ENCODE results near the gene LEMD1.
A peak's percentile ranks its signal among the peaks of the same experiment; 100 is the strongest.
"Not testable (repeated sequence)": the region's sequence is repeated elsewhere in the genome, so short reads cannot be mapped to it uniquely, and the experiment has no call there.

LEMD1 gene

DNA sequence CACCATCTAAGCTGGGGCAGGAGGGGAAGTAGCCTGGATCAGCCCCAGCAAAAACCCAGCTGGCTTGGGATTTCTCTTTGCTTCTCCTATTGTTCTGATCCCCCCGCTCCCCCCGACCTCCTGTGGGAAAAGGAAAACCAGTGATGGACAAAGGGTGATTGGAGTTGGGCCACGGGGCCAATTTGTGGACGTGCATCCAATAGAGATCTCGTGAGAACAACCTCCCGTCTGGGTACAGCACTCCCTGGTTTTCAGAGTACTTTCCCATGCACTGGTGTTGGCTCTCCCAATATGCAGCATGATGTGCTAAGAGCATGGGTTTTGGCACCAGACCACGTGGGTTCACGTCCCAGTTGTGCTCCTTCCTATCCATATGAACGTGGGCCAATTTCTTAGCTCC is 25.0 kb upstream of the LEMD1 start:
- DNase-seq: no peak

DNA sequence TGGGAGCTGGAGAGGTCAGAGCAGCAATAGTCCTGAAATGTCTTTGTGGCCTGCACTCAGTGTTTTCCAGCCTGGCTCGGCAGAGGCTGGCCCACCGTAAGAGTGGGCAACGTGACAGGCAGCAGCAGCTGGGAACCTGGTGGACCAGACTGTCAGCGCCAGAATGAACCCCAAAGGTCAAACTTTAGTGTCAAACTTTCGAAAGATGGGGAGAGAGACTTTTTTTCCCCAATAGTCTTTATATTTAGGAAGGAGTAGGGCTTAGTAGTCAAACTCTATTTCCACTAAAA is 23.7 kb upstream of the LEMD1 start:
- no peak for DNase-seq

DNA sequence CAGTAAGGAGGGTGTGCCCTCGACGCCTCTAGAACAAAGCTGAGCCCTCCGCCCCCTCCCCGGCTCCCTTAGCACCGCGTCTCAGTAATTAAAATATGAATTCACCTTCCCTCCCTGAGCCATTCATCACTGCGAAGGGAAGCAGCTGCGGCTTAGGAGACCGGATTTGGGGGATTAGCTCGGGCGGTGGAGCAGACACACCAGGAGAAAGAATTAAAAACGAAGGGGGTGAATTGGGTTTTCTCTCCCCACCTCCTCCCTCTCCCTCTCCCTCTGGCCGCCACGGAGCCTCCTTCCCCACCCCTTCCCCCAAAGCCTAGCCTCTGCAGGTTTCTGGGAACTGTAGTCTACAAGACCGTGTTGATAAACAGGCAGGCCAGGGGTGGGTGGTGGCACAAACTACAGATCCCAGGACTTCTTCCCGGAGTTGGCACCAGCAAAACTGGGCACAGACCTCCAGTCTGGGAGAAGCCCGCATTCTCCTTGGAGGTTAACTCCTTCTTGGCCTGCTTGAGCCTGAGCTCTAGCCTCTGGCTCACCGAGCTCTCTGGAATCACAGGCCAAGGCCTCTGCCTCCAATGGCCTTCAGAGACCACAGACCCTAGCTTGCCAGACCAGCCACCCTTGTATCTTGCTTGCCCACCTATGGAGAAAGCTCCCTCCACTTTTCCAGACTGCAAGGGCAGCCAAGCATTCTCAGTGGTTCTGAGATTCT is 23.2 kb upstream of the LEMD1 start:
- DNase-seq: peak in 1 of 2 experiments; percentile 20

DNA sequence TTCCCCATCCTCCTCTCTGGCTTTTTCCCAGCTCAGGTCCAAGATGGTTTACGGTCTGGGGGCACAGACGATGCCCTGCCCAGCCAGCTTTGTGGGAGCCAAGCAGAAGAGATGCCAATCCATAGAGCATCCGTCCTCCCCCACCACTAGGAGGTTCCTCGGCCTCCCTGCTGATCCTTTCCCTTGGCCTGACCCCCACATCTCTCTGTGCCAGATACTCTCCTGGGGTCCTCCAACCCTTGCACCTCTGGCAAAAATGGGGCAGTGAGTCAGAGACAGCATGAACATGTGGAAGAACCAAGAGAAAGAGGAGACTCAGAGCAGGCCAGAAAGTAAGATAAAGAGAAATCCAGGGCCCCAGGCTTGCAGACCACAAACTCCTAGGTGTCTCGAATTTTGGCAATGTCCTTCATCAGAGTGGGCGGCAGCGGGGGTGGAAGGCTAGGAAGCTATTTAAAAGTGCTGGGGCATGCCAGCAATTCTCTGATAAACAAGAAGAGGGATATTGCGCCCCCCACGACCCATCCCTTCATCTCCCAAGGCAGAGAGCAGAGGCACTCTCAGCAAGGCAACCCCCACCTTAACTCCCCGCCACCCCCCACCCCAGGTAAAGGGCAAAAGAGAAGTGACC is 22.6 kb upstream of the LEMD1 start:
- DNase-seq: no peak

DNA sequence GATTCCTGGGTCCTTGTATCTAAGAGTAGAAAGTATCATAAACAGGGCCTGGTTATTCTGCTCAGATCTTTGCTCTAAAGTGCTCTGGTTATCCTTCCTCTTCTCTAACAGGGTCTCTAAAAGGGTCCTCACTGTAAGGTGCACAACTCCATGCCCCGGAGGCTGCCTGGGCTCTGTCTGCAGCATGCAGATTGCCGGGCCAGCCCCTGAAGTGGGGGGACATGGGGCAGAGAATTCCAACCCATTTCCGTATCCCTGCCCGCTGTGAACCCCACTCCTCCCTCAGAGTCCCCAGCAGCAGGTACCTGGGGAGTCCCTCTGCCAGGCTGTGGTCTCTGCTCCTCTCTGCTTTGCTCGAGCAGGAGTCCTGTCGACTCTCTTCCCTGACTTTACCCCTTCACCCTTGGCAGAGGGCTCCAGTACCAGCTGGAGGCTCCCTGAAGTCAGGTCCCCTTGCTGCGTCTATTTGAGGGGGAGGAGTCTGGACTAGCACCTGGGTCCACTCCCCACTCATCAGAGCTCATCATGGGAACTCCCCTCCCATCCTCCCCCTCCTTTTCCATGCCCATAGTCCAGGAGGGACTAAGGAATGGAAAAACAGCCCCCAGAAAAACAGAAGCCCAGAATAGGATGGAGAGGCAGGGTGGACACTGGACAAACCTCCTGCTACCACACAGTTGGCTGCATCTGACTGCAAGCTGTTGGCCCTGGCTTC is 21.9 kb upstream of the LEMD1 start:
- no peak for DNase-seq

DNA sequence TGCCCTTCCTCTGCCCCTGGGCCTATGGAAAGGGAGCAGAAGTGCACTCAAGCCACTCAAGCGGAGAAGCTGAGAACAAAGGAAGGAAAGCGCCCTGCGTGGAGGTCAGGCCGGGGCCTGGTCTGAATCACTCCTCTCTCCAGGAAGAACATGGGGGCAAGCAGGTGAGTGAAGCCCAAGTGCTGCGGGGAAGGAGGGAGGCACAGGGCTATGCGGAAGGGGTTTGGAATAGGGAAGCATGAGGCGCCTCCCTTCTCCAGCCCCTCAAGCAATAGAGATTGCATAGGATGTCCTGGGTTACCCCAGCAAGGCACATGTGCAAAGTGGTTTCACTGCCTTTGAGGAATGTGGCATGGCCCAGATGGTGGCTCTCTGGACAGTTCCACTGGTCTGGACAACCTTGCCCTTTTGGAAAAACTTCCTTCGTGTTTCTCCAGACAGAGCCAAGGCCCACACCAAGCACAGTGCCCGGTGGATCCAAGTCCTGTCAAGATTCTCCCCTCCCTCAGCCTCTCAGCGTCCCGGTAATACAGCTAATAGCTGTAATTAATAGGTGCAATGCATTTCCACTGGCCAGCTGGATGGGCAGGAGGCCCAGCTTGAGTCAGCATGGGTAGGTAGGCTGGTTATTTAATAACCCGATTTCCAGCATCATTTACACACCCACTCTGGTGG is 20.3 kb upstream of the LEMD1 start:
- DNase-seq: no peak

DNA sequence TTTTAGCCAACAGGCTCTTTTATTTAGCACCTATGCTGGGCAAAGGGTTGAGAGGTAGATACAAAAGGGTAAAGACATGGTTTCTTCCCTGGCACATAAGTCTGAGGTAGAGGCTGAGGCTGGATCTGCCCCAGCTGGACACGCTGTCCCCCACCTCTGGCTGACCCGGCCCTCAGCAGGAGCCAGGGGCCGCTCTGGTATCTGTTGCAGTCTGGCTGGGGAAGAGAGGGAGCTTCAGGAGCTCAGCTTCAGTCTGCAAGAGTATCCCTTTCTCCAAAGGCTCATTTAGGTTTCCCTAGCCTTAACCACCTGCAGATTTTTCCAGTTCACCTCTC is 19.8 kb upstream of the LEMD1 start:
- peak in 1 of 2 experiments; percentile 23 for DNase-seq

DNA sequence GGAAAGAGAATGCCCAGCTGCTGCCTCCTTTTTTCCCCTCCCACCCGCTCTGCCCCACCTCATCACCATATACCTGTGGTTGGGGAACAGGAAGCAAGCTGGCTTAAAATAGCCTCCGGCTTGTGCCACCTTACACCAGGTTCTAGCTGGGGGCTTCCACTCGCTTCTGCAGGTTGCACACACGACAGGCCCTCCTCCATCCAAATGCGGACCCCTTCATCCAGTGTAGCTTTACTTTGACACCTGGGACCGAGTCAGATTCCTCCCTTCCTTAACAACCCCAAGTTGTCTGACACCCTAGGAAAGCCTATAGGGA is 19.4 kb upstream of the LEMD1 start:
- no peak for DNase-seq

DNA sequence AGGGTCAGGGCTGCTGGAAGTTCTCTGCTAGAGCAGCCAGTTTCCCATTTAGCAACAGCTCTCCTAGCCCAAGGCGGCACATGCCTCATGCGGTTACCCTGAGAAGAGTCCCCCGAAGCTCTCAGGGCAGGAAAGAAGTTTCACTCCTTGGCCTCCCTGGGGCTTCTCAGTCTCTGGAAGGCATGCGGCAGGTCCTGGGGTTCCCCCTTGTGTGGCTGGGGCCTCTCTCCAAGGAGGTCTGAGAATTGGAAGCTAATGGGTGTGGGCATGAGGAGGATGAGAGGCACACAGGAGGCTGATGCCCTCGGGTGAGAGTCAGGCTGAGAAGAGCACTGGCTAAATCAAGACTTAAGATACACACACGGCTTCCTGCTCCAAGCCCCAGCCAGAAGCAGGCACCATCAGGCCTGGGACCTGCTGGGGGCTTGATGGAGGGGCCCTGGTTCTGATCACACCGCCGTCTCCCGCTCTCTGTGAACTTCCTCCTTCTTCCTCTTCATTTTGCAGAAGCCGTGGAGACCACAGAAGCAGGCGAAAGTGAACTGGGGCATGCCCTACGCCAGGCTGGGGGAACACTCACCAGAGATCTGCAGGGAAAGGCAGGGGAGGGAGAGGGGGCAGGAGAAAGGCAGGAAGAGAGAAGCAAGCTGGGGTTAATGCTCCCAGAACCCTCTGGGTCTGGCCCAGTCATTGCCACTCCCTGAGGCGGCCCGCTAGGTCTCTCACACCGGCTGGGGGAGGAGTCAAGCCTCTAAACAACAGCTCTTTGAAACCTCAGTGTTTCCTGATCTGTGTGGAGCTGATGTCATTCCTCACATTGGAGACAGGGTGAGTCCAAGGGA is 18.8 kb upstream of the LEMD1 start:
- DNase-seq: peak; percentile 88 to 90

DNA sequence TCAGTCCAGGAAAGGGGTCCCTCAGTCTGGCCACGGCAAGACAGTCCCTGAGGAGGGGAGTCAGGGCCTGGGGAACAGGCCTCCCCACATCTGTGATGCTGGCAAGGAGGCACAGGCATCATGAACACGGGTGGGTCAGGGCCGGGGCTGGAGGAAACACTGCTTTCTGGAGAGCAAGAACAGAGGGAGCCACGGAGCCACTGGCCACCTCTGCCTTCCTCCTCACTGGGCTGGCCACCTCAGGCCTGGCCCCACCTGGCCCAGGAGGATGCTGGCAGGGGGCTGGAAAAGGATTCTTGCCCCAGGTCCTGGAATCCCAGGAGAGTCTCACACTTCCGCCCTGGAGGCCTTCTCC is 18.2 kb upstream of the LEMD1 start:
- no peak for DNase-seq

DNA sequence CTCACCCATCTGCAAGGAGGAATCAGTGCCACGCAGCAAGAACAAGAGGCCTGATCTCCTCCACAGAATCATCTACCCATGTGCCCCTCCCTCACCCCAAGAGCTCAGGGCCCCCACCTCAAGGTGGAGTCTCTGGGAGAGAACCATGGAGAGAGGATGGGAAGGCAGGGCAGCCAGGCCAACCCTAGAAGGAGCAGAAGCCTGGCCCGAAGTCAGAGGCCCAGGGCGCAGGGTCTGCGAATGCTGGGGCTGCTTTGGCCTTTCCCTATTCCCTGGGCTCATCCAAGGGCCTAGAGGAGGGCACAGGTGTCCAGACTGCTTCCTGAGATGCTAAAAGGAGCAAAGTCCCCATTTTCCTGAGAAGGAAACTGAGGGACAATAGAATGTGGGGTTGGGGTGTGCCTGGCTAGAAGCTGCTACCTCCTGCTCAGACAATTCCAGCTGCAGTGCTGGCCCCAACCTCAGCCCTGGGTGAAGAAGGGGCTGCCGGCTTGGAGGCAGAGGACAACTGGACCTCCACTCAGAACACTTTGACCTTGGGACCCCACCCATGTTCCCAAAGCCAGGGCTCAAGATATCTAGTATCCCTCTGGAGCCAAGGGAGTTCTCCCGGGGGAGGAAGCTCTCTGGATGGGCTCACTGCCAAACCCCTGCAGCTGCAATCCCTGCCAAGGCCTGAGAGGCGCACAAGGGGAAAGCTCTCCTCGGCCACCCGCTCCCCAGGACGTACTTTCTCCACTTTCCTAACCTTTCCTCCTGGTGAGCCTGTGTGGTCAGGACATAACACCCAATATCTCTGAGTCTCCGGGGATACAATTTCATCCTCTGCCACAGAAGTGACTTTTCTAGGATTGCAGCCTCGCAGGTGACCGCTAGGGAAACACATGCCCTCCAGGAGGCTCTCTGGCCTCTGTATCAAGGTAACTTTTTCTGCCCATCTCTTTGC is 16.6 kb upstream of the LEMD1 start:
- DNase-seq: peak in 1 of 2 experiments; percentile 25

DNA sequence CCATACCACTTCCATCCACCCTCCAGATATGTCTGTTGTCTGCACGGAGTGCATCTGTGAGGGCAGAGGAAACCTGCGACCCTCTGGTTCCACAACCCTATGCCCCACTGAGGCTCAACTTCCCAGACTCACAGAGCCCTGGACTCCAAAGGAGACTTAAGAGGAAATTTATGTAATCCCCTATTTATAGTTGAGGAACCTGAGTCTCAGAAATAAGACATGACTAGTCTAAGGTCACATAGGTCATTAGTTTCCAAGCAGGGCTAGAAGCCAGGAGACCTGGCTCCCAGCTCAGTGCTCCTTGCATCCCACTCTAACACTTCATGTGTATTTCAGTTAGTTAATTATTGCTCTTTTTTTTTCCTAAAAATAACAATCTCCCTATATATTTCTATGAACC is 15.7 kb upstream of the LEMD1 start:
- DNase-seq: no peak

DNA sequence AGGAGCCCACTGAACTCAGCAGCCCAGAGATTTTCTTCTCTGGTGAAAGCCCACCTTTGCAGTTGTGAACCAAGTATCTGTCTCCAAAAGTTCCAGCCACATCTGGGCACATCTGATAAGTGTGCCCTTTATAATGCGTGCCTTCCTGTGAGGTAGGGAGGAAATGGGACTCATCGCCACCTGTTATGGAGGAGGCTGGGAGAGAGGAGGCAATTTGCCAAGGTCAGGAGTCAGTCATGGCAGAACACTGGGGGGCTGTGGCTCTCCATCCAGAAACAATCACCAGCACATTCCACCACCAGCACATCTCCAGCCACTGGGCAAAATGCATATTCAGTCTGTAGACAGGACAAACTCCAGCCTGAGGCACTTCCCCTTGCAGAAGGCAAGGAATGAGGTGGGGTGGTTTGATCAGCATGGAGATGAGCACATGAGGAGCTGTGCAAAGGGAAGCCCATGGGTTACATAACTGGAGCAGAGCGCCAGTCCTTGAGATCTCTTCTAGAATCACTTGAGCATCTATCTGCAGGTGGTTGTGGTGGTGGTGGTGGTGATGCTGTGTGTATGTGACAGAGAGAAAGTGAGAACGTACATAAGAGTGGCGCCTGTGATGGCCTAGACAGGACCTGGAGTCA is 15.0 kb upstream of the LEMD1 start:
- no peak for DNase-seq

DNA sequence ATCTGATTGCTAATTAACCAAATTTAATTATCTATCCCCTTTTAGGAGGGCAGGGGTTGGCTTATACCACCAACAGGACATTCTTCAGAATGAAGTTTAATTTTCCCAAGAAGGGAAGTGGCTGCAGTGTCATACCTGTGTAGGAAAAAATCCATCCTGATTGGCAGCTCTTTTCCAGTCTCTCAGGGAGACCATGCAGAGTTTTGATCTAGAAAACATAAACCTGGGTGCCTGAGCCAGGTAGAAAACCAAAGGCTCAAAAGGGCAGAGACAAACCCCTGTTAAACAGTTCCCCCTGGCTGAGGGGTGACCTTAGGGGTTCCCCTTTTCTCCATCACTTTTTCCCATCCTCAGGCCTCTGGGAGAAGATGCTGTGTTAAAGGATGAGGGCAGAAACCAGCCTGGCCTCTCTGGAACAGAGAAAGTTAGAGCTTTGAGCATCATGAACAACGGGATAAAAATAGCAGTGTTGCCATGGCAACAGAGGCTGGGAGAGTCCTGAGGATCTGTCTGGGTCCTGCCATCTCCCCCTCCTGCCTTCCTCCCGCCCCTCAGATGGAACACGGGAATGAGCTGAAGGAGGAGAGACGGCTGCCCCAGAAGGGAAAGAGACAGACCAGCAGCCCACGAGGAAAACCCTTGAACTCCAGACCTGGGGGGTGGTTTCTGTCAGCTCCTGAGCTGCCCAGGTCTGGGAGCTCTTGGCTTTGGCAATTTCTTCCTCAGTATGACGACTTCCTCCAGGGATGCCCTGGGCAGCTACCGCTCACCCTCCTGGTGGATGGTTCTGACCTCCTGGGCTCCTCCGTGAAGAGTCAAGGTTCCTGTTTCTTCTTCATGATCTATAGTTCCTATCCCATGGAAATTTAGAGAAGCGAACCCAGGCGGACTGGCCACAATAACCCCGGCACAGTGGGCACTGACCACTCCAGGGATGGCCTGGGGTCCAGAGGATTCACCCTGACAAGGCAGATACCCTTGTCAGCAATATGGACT is 14.0 kb upstream of the LEMD1 start:
- DNase-seq: no peak

DNA sequence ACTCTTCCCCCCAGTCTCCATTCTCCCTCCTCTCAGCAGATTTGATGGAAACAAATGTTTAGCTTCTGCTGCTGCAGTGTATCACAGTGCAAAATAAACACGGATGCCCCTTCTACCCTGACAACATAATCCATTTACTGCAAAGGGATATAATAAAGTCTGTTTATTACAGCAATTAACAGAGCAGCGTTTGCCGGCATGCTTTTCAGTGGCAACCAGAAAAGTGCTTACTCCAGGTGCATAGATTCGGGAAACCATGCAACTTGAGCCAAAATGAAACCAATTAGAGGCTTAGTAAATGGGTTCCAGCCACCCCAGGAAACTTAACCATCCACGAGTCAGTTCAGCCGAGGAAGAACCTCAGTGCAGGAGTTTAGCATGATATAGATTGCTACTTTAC is 12.9 kb upstream of the LEMD1 start:
- DNase-seq: no peak

DNA sequence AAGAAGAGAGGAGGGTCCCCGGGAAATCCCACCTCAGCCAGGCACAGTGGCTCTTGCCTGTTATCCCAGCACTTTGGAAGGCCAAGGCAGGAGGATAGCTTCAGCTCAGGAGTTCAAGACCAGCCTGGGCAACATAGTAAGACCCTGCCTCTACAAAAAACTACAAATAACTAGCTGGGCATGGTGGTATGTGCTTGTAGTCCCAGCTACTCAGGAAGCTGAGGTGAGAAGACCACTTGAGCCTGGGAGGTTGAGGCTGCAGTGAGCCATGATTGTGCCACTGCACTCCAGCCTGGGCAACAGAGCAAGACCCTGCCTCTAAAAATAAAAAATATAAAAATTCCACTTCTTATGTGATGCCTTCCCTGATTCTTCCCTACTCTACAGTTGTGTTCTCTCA is 10.8 kb upstream of the LEMD1 start:
- DNase-seq: not testable (repeated sequence)

DNA sequence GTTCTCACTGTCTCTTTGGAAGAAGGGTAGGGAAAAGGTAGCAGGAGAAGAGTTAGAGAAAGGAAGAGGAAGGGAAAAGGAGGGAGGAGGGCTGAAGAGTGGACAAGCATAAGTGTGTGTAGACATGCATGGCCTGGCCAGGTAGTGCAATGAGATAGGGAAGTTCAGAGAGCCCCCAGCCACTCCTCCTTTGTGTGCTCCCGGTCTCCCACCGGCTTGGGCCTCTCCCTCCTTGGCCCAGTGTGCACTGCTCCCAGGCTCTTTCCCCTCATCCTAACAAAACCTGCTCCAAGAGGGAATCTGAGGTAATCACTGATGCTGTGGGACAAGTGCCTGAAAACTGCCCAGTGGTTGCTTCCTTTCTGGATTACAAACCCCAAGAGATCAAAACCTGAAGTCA is 10.3 kb upstream of the LEMD1 start:
- DNase-seq: no peak

DNA sequence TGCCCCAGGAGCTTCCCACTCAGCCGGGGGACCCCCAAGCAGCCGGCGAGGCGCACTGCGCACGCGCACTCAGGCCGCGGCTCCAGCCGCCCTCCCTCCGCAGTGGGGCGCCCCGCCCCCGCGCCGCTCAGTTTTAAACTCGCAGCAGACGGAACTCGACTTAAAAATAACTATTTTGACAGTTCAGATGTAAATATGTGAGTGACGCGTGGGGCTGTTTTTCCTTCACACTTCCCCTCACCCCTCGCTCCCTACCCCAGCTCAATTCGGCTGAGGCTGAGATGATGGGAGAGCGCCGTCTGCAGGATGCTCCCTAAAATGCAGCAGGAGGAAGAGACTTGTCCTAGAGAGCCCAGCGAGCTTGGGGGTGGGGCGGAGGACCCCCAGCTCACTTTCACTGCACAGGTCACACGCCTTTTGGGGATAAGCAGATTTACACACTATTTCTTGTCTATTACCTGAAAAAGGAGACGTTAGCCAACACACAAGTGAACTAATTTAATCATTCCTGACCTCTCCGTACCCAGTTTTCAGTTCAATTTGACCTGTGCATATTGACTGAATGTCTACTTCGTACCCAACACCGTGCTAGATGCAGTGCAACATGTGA is 8.9 kb upstream of the LEMD1 start:
- DNase-seq: peak; percentile 2 to 74

DNA sequence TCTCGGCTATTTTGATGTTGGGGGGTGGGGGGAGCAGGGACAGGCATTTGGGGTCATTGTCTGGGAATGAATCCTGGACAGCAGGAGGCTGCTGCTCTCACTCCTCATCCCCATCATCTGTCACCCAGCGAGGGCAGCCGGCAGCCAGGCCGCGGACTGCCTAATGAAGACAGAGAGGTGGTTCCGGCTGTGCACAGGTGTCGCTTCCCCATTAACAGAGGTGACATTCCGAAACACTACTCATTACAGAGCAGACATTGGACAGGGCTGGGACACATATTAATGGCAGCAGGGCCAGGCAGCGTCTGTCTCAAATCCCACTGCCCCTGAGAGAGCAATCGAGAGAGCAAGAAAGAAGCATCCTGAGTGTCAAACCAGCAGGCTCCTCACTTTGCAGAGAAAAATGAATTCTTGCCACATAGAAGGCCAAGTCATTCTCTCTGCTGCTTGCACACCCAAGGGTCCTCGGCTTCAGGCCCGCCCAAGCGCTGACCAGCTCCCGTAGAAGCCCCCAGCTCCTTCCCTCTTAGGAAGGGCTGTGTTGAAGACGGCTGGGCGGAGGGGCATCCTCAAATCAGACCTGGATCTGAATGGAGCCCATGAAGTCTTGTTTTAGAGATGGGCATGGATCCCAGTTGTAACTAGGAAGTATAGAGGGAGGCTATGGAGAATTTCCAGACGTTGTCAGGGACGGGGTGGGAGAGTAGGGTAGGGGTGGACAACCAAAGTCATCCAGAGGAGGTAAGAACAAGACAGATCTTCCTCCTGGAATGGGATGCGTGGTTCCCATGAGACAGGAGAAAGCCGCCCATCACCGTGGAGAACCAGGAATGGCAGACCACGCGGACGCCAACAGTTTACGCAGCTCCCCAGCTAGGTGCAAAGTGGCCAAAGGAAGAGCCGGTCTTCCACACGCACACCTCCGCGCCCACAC is 8.2 kb upstream of the LEMD1 start:
- no peak for DNase-seq

Measured in NCI-H526 (cell line).